HepG2 (cell line): ENCODE measurements around the gene DNAJC24. TPM values are rescaled to one million over a fixed set of nuclear protein-coding genes. Genes with fewer than 3 reads are reported as not detected.

Source experiments
- ATAD3A ChIP-seq: sonication (generic); formaldehyde crosslinking; IDR thresholded peaks from 2 replicates; pipeline ENCODE4 v1.4.0; 2020; ENCODE audit warnings: missing genetic modification reagents
- ATF7-NPFF ChIP-seq: sonication (generic); formaldehyde crosslinking; IDR thresholded peaks from 2 replicates; pipeline ENCODE4 v1.8.1; 2023; ENCODE audit warnings: mild to moderate bottlenecking, low read depth, missing genetic modification reagents, moderate library complexity
- ETV5 ChIP-seq: IDR thresholded peaks from 2 replicates; pipeline ENCODE4 v1.6.1; 2018; ENCODE audit warnings: missing biosample characterization, missing genetic modification reagents, inconsistent platforms, borderline replicate concordance
- RBFOX2 ChIP-seq: fragments of 200-400 bp; formaldehyde crosslinking; IDR thresholded peaks from 2 replicates; pipeline ENCODE4 v1.6.1; 2017; ENCODE audit warnings: low read depth, mild to moderate bottlenecking, low read length
- RBM22 ChIP-seq: fragments of 200-400 bp; formaldehyde crosslinking; optimal IDR thresholded peaks from 2 replicates; pipeline ENCODE3; 2017; ENCODE audit warnings: mild to moderate bottlenecking, low read length, moderate library complexity
- XRCC5 ChIP-seq: fragments of 200-400 bp; formaldehyde crosslinking; optimal IDR thresholded peaks from 2 replicates; pipeline ENCODE3; 2017; ENCODE audit warnings: mild to moderate bottlenecking, low read length
- ZFP1 ChIP-seq: IDR thresholded peaks from 2 replicates; pipeline ENCODE4 v1.6.1; 2016
- ZNF101 ChIP-seq: sonication (generic); formaldehyde crosslinking; IDR thresholded peaks from 2 replicates; pipeline ENCODE4 v1.4.0; 2020; ENCODE audit warnings: mild to moderate bottlenecking, low read depth, missing genetic modification reagents, borderline replicate concordance
- ZNF552 ChIP-seq: sonication (generic); formaldehyde crosslinking; IDR thresholded peaks from 2 replicates; pipeline ENCODE4 v1.9.0; 2022; ENCODE audit warnings: missing genetic modification reagents, mild to moderate bottlenecking, borderline replicate concordance
- ZSCAN22 ChIP-seq: sonication (generic); formaldehyde crosslinking; IDR thresholded peaks from 2 replicates; pipeline ENCODE4 v1.4.0; 2020; ENCODE audit warnings: mild to moderate bottlenecking, missing genetic modification reagents
- polyA plus RNA-seq, 8 experiments: library from polyadenylated mRNA; depleted of rRNA in 3 of 8; stranded (reverse) in 7 of 8; unstranded in 1 of 8; fragments of >200 nt; fragmentation: Illumina TruSeq in 4 of 8; extraction: Trizol in 4 of 8; gene quantifications; 2 replicates each; pipeline versions ENCODE4 v1.2.1 to v1.2.3, GENCODE V29; 2011 to 2016; ENCODE audit warnings: low read depth in 4 of 8, missing spikeins in 1 of 8, mixed read lengths in 1 of 8; ENCODE audit not compliant: insufficient read depth in 1 of 8
- total RNA-seq, 5 experiments: library from RNA; depleted of rRNA; stranded (reverse); fragments of >200 nt; fragmentation: Illumina TruSeq; extraction: Trizol; gene quantifications; 2 replicates each; pipeline ENCODE4 v1.2.3, GENCODE V29; 2016; ENCODE audit warnings: low read depth in 1 of 5
- TF ChIP-seq, protein P1 (sequence below): sonication (generic); formaldehyde crosslinking; IDR thresholded peaks from 2 replicates; pipeline ENCODE4 v1.5.0; 2020; ENCODE audit warnings: missing genetic modification reagents
- TF ChIP-seq, protein P2 (sequence below): IDR thresholded peaks from 2 replicates; pipeline ENCODE4 v1.6.1; 2016; ENCODE audit warnings: missing compliant biosample characterization, missing genetic modification reagents, borderline replicate concordance
- TF ChIP-seq, protein P3 (sequence below): IDR thresholded peaks from 2 replicates; pipeline ENCODE4 v1.6.1; 2016; ENCODE audit warnings: low read depth, borderline replicate concordance
- TF ChIP-seq, protein P4 (sequence below): IDR thresholded peaks from 2 replicates; pipeline ENCODE4 v1.6.1; 2016; ENCODE audit warnings: low read depth
- TF ChIP-seq, protein P5 (sequence below): sonication (generic); formaldehyde crosslinking; IDR thresholded peaks from 2 replicates; pipeline ENCODE4 v1.5.1; 2020; ENCODE audit warnings: missing genetic modification reagents, mild to moderate bottlenecking, borderline replicate concordance
- TF ChIP-seq, protein P6 (sequence below): sonication (generic); formaldehyde crosslinking; IDR thresholded peaks from 2 replicates; pipeline ENCODE4 v1.4.0; 2020; ENCODE audit warnings: missing genetic modification reagents
- TF ChIP-seq, protein P7 (sequence below): sonication (generic); formaldehyde crosslinking; conservative IDR thresholded peaks from 2 replicates; pipeline ENCODE4 v1.4.0; 2020; ENCODE audit warnings: missing genetic modification reagents
- TF ChIP-seq, protein P8 (sequence below), 2 experiments: fragments of 450-650 bp in 1 of 2; sonication (generic) in 1 of 2; formaldehyde crosslinking; IDR thresholded peaks; 2 replicates each; pipeline versions ENCODE4 v1.5.0 to v1.8.0; 2020 to 2022; ENCODE audit warnings: mild to moderate bottlenecking in 1 of 2, missing genetic modification reagents in 1 of 2

Gene DNAJC24
- total and polyA plus RNA-seq, 2 of the 13 experiments (the other 11 are each of a cell fraction or from before 2014, with no cell fraction given) = 10.5 to 13.7 TPM

DNA sequence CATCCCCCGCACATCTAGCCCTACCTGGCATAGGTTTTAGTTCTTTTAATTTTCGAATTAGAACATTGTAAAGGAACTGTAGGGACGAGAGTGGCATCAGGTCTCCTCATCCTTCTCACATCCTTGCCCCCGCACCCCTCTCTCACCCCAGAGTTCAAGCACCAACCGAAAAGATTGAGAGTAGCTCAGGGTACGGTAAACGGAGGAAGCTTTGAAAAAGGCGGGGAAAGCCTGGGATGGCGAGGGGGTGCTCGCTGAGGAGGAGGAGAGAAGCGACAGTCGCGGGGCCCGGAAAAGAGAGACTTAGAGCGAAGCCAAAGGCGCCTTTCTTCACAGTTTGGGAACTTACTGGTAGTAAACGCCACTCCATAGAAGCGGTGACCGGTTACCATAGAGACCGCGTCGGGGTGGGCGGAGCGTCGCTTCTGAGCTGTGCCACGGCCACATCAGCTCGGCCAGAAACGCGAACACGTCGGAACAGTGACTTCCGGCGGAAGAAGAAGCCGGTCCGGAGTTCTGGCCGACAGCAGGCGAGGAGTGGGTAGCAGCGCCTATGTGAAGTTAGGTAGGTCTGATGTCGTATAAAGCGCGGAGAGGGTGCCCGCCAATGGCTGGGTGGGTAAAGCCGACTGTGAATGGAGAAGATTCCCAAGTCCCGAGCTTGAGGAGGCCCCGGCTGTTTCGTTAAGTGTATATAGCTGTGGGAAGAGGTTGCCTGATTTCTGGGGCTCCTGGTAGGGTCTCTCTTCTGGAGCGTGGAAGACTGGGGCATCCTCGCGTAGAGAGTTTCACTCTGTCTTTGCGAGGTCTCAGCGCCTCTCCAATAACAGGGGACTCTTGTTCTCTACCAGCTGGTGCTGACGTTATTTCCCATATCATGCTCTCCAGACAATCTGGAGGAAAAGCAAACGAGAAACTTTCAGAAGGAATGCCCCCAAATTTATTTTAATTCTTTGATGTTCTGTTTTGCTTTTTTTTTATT, at the start of gene DNAJC24, which contains the start of gene DCDC1 (continued):
- TF ChIP-seq, protein P1, sequence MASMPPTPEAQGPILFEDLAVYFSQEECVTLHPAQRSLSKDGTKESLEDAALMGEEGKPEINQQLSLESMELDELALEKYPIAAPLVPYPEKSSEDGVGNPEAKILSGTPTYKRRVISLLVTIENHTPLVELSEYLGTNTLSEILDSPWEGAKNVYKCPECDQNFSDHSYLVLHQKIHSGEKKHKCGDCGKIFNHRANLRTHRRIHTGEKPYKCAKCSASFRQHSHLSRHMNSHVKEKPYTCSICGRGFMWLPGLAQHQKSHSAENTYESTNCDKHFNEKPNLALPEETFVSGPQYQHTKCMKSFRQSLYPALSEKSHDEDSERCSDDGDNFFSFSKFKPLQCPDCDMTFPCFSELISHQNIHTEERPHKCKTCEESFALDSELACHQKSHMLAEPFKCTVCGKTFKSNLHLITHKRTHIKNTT (CRISPR knock-in tag) = no peak
- TF ChIP-seq XRCC5 (peak; percentile 91), ATAD3A (CRISPR knock-in tag) (no peak), ZNF552 (CRISPR knock-in tag) (no peak), RBFOX2 (peak; percentile 63), ATF7-NPFF (CRISPR knock-in tag) (peak; percentile 29; the same call in 1 of the 2 replicates), ZFP1 (CRISPR knock-in tag) (no peak), ZSCAN22 (CRISPR knock-in tag) (no peak), RBM22 (no peak), ZNF101 (no peak), ETV5 (peak; percentile 75; the same call in 1 of the 2 replicates)
- TF ChIP-seq, protein P2, sequence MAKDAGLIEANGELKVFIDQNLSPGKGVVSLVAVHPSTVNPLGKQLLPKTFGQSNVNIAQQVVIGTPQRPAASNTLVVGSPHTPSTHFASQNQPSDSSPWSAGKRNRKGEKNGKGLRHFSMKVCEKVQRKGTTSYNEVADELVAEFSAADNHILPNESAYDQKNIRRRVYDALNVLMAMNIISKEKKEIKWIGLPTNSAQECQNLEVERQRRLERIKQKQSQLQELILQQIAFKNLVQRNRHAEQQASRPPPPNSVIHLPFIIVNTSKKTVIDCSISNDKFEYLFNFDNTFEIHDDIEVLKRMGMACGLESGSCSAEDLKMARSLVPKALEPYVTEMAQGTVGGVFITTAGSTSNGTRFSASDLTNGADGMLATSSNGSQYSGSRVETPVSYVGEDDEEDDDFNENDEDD (CRISPR knock-in tag) = peak; percentile 22; the same call in 1 of the 2 replicates
- TF ChIP-seq, protein P3, sequence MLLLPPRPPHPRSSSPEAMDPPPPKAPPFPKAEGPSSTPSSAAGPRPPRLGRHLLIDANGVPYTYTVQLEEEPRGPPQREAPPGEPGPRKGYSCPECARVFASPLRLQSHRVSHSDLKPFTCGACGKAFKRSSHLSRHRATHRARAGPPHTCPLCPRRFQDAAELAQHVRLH (CRISPR knock-in tag) = peak; percentile 97
- TF ChIP-seq, protein P4, sequence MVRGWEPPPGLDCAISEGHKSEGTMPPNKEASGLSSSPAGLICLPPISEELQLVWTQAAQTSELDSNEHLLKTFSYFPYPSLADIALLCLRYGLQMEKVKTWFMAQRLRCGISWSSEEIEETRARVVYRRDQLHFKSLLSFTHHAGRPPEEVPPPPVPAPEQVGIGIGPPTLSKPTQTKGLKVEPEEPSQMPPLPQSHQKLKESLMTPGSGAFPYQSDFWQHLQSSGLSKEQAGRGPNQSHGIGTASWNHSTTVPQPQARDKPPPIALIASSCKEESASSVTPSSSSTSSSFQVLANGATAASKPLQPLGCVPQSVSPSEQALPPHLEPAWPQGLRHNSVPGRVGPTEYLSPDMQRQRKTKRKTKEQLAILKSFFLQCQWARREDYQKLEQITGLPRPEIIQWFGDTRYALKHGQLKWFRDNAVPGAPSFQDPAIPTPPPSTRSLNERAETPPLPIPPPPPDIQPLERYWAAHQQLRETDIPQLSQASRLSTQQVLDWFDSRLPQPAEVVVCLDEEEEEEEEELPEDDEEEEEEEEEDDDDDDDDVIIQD (CRISPR knock-in tag) = peak; percentile 32; the same call in 1 of the 2 replicates
- TF ChIP-seq, protein P5, sequence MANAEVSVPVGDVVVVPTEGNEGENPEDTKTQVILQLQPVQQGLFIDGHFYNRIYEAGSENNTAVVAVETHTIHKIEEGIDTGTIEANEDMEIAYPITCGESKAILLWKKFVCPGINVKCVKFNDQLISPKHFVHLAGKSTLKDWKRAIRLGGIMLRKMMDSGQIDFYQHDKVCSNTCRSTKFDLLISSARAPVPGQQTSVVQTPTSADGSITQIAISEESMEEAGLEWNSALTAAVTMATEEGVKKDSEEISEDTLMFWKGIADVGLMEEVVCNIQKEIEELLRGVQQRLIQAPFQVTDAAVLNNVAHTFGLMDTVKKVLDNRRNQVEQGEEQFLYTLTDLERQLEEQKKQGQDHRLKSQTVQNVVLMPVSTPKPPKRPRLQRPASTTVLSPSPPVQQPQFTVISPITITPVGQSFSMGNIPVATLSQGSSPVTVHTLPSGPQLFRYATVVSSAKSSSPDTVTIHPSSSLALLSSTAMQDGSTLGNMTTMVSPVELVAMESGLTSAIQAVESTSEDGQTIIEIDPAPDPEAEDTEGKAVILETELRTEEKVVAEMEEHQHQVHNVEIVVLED = peak; percentile 68
- TF ChIP-seq, protein P6, sequence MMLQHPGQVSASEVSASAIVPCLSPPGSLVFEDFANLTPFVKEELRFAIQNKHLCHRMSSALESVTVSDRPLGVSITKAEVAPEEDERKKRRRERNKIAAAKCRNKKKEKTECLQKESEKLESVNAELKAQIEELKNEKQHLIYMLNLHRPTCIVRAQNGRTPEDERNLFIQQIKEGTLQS (CRISPR knock-in tag) = no peak
- TF ChIP-seq, protein P7, sequence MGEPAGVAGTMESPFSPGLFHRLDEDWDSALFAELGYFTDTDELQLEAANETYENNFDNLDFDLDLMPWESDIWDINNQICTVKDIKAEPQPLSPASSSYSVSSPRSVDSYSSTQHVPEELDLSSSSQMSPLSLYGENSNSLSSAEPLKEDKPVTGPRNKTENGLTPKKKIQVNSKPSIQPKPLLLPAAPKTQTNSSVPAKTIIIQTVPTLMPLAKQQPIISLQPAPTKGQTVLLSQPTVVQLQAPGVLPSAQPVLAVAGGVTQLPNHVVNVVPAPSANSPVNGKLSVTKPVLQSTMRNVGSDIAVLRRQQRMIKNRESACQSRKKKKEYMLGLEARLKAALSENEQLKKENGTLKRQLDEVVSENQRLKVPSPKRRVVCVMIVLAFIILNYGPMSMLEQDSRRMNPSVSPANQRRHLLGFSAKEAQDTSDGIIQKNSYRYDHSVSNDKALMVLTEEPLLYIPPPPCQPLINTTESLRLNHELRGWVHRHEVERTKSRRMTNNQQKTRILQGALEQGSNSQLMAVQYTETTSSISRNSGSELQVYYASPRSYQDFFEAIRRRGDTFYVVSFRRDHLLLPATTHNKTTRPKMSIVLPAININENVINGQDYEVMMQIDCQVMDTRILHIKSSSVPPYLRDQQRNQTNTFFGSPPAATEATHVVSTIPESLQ (CRISPR knock-in tag) = no peak
- TF ChIP-seq, protein P8, sequence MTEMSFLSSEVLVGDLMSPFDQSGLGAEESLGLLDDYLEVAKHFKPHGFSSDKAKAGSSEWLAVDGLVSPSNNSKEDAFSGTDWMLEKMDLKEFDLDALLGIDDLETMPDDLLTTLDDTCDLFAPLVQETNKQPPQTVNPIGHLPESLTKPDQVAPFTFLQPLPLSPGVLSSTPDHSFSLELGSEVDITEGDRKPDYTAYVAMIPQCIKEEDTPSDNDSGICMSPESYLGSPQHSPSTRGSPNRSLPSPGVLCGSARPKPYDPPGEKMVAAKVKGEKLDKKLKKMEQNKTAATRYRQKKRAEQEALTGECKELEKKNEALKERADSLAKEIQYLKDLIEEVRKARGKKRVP (CRISPR knock-in tag; IDR thresholded peaks at IDR 0.05) = no peak
